ENCODE results near the gene ARL6IP5. TPM values are rescaled to one million over a fixed set of nuclear protein-coding genes. Genes with fewer than 3 reads are reported as not detected.
A peak's percentile ranks its signal among the peaks of the same experiment; 100 is the strongest.

Gene ARL6IP5
- total and polyA plus RNA-seq, 9 of the 15 experiments (the other 6 are each of a cell fraction or from before 2014, with no cell fraction given) = 10.3 to 54.0 (median 12.7) TPM

GRCh38 chr3:69080233-69080920 is 4.4 kb upstream of the ARL6IP5 start, which contains the start of gene UBA3 (continued):
- TF ChIP-seq ZNF639 (CRISPR knock-in tag; conservative IDR thresholded peaks at IDR 0.05 in 1 of 2, IDR thresholded peaks at IDR 0.05 in 1 of 2) (0 out of 4 replicates have a peak, but pooled peaks of 1 of the 2 experiments have one; percentile 14), NFXL1 (CRISPR knock-in tag; IDR thresholded peaks at IDR 0.05) (no peak), YY1 (IDR thresholded peaks at IDR 0.05; ENCODE audit: borderline replicate concordance in 1 of 3, control insufficient read depth in 1 of 3, extremely low read depth in 1 of 3, insufficient read depth in 3 of 3, insufficient read length in 1 of 3, insufficient replicate concordance in 2 of 3, low read depth in 1 of 3, low read length in 2 of 3) (peak; percentile 69 to 95 (median 91)), HDAC6 (IDR thresholded peaks at IDR 0.05; ENCODE audit: low read depth, low read length) (no peak), PBX2 (CRISPR knock-in tag; IDR thresholded peaks at IDR 0.05; ENCODE audit: low read depth) (no peak), PBX2 (tag; conservative IDR thresholded peaks at IDR 0.05; ENCODE audit: low read depth) (no peak), SRSF9 (IDR thresholded peaks at IDR 0.05; ENCODE audit: borderline replicate concordance, low read depth, low read length) (no peak), RCOR1 (IDR thresholded peaks at IDR 0.05; ENCODE audit: borderline replicate concordance in 1 of 2, low read depth in 2 of 2, low read length in 2 of 2) (no peak), RBFOX2 (IDR thresholded peaks at IDR 0.05; ENCODE audit: low read depth, low read length) (peak; percentile 70), TAF1 (IDR thresholded peaks at IDR 0.05; ENCODE audit: control insufficient read depth, extremely low read depth, insufficient read depth, low read length, severe bottlenecking) (peak; percentile 98), KDM5B (IDR thresholded peaks at IDR 0.05; ENCODE audit: insufficient replicate concordance, low read depth, low read length) (peak; percentile 59), POLR2G (IDR thresholded peaks at IDR 0.05; ENCODE audit: low read depth, low read length) (peak; percentile 77), ZNF3 (CRISPR knock-in tag; IDR thresholded peaks at IDR 0.05) (no peak), BRCA1 (IDR thresholded peaks at IDR 0.05) (no peak), BRCA1 (CRISPR knock-in tag; IDR thresholded peaks at IDR 0.05) (no peak), YBX1 (IDR thresholded peaks at IDR 0.05) (no peak), THRAP3 (IDR thresholded peaks at IDR 0.05; ENCODE audit: borderline replicate concordance) (no peak), ATF1 (CRISPR knock-in tag; IDR thresholded peaks at IDR 0.05) (no peak), ATF1 (tag; IDR thresholded peaks at IDR 0.05) (no peak)
- TF ChIP-seq, protein P1, sequence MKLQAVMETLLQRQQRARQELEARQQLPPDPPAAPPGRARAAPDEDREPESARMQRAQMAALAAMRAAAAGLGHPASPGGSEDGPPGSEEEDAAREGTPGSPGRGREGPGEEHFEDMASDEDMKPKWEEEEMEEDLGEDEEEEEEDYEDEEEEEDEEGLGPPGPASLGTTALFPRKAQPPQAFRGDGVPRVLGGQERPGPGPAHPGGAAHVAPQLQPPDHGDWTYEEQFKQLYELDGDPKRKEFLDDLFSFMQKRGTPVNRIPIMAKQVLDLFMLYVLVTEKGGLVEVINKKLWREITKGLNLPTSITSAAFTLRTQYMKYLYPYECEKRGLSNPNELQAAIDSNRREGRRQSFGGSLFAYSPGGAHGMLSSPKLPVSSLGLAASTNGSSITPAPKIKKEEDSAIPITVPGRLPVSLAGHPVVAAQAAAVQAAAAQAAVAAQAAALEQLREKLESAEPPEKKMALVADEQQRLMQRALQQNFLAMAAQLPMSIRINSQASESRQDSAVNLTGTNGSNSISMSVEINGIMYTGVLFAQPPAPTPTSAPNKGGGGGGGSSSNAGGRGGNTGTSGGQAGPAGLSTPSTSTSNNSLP (IDR thresholded peaks at IDR 0.05; ENCODE audit: borderline replicate concordance, low read depth, low read length) = no peak

Data from K562 (cell line).